CD4-positive, alpha-beta T cell treated with Interleukin-4 for 4 hours (primary cell): ENCODE data around the gene PARP6.

Experiments used
- DNase-seq: peaks from one replicate; pipeline ENCODE4 v3.0.0-alpha.2; 2020

PARP6 gene, protein sequence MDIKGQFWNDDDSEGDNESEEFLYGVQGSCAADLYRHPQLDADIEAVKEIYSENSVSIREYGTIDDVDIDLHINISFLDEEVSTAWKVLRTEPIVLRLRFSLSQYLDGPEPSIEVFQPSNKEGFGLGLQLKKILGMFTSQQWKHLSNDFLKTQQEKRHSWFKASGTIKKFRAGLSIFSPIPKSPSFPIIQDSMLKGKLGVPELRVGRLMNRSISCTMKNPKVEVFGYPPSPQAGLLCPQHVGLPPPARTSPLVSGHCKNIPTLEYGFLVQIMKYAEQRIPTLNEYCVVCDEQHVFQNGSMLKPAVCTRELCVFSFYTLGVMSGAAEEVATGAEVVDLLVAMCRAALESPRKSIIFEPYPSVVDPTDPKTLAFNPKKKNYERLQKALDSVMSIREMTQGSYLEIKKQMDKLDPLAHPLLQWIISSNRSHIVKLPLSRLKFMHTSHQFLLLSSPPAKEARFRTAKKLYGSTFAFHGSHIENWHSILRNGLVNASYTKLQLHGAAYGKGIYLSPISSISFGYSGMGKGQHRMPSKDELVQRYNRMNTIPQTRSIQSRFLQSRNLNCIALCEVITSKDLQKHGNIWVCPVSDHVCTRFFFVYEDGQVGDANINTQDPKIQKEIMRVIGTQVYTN

DNA sequence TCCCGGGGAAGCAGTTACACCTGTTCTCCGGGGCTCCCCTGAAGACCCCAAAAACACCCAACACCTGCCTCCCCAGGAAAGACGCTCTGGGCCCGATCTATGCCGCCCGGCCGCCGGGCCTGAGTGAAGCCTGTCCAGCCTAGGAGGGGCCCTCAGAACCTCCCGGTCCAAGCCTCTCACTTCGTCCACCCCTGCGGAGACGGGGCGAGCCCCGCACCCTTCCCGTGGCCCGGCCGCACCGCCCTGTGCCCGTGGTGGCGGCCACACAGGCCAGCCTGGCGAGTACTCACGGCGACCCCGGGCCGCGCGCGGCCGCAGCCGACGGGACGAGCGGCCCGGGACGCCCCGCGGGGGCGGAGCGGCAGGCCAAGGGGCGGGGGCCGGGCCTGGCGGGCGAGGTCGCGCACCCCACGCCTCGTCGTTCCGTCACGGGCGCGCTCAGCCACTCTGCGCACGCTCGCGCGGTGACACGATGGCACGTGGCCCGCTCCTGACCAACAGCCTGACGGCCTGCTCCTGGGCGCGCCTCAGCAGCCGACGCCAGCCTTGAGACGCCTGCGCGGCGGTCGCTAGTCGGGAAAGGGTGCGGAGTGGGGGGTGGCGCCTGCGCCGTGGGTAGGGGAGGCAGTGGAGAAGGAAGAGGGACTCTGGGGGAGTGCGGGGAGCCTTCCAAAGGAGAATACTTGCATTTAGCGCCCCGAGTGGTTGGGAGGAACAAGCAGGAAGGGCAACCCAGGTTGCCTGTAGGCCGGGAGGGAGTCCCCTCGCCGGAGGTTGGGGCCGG lies at the start of gene PARP6:
Gene PARP6 (minus strand): TSS at position 342 of the 784 bp plus-strand sequence. CDS start 5,077 bp downstream, outside the sequence.
- peak; percentile 100 for DNase-seq

DNA sequence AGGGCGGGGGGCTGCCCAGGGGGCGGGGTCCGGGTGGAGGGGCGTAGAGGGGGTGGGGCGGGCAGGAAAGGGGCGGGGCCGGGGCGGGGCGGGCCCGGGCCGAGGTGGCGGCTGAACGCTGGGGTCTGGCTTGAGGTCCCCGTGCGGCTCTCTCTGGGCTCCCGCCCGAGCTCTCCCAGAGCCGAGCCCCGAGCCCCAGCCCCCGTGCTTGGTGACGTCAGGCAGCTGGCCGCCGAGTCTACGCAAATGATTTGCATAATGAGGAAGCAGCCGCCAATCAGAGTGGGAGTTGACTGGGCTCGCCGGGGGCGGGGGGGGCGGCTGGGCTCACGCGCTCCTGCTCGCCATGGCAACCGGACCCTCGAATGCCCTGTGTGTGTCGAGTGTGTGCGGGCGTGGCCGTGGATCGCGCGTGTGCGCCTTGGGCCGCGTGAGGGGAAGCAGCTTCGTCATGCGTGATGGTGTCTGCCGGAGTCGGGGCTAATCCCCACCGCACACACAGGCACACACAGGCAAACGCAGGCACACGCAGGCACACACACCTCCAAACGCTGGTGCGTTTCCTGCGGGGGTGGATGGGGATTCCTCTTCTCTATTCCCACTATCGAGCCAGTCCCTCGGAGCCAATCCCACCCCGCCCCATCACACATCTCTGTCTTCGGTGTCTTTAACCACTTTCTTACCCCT lies 47.8 kb upstream of the PARP6 start, which contains the start of gene CELF6:
Gene CELF6 (minus strand): TSS at position 173 of the 687 bp plus-strand sequence. CDS start 283 bp downstream, outside the sequence.
- peak; percentile 78 for DNase-seq

DNA sequence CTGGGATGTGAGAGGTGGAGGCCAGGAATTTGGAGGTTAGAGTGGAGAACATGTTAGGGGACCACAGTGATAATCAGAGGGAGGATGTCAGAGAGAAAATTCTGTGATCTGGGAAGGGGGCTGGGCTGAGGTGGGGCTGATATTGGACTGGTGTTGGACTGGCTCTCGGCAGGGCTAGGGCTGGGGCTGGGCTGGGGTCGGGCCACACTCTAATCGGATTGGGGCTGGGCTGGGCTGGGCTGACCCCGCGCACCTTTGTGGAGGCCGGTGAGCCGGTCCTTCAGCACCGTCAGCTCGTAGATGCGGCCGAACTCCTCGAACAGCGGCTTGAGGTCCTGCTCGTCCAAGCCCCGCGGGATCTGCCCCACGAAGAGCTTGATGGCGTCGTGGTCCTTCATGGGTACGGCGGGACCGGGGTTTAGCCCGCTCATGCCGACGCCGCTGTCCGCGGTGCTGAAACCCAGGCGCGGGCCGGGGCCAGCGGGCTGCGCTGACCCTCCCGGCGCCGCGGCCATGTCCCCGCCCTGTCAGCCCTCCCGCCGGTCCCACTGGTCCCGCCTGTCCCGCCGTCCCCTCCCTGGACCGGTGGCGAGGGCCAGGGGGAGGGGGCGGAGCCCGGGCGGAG lies 47.1 kb upstream of the PARP6 start:
- peak; percentile 23 for DNase-seq

DNA sequence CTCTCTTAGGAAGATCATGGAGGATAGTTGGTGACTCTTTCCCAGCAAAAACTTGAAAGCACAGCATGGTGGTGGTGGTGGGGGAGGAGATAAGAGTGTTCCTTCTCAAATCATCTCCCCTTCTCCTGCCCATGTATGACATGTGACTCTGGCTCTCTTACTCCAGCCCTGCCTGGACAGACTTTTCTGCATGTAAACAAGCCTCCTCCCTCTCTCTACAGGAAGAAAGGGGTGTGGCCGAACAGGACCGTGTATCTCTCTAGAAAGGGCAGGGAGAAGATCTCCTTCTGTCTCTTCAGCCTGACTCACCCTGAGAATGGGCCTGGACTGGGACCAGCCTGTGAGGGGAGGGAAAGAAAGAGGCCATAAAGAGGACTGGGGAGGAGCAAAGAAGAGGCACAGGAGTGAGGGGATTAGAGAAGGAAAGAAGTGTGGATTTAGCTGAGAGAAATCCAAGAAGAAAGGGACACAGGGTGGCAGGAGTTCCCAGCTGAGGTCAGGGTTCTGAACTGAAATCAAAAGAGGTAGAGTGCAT lies 46.1 kb upstream of the PARP6 start:
- DNase-seq: no peak

DNA sequence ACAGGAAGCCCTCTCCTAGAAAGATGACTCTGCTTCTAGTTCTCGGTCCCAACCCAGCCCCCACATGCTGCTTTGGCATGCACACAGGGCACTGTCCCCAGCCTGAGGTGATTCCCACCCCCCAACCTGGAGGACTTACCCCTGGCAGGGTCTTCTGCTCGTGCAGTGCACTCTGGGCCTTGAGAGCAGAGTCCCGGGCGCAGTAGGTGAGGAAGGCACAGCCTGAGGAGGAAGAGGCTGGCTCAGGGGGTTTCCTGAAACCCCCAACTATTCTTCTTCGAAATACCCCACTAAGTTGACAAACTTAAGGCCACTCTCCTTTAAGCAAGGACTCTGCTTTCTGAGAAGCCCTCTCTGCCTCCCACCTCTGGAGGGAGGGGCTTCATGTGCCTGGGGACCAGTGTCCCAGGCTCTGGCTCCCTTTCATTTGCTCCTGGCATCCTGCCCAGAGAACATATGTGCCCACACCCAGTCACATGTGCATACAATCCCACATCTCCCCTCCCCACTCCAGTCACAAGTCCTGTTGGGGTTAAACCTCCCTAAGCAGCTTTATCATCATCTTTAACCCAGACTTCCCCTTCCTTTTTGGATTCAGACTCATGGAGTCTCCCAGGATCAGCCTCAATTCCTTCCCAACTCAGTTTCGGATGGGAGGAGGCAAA lies 43.5 kb upstream of the PARP6 start:
- DNase-seq: no peak

DNA sequence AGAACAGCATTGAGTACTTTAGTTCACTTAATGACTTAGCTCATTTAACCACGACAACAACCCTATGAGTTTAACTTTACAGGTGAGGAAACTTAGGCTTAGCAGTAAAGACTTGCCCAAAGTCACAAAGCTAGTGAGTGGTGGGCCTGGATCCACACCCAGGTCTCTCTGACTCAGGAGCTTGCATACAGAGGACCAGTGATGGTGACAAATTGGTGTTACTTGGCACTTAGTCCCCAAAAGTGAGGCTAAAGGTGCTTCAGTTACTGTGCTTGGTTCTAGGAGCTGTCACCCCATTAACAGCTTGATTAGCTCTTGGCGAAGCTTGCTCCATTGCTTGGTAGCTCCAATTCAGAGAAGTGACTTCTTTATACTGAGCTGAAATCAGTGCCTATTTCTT lies 41.5 kb upstream of the PARP6 start:
- no peak for DNase-seq

DNA sequence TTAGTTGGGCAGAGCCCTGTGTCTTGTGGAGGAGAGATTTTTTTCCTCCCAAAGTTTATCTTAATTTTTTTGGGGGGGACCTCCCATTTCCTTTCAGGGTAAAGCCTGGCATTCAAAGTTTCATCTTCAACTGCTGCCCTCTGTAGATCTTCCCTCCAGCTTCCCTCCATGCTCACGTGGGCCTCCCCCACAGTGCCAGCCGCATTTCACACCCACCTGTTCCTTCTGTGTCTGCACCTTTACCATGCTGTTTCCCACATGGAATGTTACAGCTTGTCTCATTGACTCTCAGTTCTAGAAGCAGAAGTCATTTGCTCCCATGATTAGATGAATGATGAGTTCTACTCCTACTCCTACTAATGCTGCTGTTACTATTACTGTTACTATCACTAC lies 41.1 kb upstream of the PARP6 start:
- DNase-seq: no peak

DNA sequence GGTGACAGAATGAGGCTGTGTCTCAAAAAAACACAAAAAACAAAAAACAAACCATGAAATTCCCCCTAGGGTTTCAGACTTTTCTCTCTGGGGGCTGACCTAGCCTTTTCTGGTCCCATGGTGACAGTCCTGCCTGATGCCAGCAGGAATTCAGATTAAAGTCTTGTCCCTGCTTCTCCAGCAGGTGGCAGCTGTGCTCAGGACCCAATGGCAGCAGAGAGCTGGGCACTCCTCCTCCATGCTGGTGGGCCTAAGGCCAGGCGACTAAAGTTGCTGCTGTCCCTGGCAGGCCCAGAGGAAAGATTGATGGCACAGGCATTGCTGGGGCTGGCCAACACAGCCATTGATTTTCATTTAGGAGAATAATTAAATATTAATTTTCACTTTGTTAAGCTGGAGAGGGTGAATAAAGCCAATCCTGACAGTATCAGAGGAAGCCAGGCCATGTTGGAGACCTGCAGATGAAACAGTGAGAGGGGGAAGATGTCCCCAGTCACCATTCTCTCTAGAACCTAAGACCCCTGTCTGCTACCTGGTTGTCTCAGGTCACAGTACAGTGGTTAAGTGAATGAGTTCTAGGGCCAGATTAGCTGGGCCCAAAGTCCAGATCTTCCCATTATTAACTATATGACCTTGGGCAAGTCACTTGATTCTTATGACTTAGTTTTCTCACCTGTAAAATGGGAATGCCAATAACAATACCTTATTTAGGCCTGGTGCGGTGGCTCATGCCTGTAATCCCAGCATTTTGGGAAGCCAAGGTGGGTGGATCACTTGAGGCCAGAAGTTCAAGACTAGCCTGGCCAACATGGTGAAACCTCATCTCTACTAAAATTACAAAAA lies 40.5 kb upstream of the PARP6 start:
- DNase-seq: peak; percentile 57

DNA sequence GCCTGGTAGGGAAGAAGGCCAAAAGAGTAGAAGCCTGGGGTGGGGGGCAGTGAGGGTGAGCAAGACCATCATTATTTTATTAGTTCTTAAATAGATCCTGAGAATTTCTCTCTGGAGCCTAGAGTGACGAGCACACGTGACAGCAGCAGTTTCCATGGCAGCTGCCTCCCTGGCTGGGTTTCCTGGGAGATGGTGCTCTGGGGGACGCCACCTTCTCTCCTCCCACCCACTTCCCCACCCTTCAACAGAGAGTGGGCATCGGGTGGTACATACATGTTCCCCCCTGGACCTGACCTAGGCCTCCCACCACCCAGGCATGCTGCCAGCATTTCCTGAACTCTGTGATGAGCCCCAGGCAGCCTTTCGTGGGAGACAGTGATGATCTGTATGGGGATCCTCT lies 34.7 kb upstream of the PARP6 start:
- DNase-seq: no peak

DNA sequence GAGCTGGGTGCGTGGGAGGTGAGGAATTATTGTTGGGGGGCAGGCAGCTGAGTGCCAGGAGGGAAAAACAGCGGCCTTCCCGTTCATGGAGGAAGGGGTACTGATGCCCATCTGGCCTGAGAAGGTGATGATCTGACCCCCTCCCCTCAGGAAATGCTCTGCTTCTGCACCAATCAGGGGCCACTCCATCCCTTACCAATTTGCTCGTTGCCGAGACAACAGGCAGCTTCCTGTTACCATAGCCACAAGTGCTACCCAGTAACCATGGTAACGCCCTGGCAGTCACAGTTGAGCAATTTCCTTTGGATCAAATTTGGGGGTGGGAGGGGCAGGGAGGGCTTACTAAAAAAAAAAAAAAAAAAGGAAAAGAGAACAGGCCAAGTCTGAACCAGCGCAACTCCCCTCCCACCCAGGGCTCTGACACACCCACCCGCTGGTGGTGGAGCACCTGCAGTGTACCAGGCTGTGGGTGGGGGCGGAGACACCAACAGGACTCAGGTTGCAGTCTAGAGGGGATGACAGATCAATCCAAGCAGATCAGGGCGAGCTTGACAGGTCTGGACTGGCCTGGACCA lies 33.9 kb upstream of the PARP6 start:
- DNase-seq: peak; percentile 82

DNA sequence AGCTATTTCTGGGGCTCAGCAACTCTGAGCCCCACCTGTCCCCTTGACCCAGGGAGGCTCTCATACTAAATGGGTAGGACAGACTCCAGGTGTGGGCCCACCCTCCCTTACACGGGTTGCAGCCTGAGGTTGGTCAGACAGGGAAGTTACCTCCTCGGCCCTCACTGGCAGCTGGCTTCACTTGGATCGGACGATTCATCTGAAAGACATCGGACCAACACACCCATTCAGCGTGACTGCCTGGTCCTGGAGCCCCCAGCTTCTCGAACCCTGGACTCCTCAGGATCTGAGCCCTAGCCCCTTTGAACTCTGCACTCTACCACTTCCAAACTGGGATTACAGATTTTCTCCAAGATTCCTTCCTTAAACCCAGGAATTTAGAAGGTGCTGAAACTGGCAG lies 32.2 kb upstream of the PARP6 start:
- DNase-seq: no peak

DNA sequence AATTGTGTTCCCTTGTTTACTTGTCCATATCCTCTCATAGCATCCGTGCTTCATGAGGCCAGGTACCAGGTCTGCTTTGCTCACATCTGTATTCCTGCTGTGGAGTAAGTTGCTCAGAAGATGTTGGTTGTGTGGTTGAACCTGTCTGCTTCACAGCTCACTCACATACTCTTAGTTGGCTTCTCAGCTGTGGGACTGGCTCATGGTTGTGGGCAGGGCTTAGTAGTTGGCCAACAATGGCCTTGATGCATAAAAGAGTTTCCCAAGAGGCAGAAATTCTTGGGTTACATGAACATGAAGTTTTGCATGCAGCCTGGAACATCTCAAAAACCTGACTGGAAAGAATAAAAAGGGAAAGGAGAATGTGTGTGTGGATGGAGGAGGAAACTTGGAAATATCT lies 30.6 kb upstream of the PARP6 start:
- no peak for DNase-seq

DNA sequence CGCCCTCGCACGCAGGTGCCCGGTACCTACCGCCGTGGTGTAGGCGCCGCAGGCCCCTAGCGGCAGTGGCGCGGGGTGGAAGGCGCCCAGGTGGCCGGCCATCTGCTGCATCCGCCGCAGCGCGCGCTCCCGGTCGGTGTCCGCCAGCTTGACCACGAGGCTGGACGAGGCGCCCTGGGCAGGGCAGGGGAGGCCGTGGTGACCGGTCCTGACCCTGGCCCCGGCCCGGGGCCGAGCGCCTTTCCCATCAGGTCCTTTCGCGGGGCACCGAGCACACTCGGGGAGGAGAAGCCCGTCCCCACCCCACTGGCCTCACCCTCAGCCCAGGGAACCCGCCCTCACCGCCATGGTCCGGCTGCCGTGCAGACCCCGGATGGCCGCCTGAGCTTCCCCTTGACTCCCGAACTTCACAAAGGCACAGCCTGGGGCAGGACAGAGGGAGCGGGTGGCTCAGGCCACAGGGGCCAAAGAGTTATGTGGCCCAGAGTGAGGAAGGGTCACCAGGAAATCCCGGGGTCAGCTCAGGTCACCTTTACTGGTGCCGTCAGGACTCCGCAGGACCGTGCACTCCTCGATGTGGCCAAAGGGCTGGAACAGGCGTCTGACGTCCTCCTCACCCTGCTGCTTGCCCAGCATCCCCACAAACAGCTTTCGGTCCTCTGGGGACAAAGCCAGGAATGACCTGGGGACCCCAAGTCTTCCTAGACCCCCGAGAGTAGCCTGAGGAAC lies 17.4 kb upstream of the PARP6 start:
- DNase-seq: no peak

DNA sequence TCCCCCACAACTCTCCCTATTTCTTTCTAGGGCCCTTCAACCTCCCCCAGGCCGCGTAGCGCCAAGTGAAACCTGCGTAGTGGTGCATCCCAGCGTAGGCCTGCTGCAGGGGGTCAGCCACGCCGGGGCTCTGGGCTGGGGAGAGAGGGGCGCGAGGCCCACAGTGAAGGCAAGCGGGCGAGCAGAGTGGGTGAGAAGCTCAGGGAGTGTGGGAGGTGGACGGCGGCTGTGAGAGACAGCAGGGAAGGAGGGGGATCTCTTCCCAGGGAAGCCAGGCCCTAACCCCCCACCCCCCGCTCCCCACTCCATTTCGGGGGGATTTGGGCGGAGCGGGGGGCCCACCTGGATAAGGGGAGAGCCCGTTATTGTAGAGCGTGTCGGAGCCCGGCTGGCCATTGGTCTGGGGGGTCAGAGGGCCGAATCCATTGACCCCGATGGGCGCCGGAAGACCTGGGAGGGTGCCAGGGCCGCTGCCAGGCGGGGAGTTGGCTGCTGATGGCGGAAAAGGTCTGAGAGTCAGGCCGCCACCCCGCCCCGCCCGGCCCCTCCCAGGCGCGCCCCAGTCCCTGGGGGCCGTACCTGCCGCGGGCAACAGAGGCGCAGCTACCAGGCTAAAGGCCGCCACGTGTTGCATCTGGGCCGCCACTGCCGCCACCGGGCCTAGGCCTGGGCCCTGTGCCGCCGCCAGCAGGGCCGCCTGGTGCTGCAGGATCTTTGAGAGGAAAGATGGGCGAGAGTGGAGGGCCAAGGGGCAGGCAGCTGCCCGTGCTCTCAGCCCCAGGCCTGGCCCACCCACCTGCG lies 16.6 kb upstream of the PARP6 start:
- DNase-seq: no peak

DNA sequence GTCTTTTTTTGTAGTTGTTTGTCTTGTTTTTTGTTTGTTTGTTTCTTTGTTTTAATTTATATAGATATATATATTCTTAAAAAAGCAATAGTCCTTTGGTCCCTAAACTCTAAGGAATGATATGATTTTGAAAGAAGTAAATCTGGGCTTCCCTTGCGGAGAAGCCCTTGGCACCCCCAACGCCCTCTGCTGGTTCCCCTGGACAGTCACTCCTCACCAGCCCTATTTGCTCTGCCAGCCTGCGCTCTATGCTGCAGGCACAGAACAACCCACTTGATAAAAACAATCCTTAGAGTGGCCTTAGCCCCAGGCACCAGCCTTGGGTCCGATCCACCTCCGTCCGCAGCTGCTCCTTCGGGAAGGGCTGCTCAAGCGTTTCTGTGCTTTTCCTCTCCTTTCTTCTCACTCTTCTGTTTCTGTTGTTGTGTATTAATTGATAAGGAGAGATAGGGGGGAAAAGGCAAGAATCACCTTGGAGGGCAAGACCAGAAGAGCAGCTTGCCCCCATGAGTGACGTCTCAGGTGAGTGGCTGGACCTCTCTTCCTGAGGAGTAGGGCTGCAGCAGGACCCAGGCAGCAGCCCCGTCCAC lies 13.7 kb upstream of the PARP6 start:
- peak; percentile 40 for DNase-seq

DNA sequence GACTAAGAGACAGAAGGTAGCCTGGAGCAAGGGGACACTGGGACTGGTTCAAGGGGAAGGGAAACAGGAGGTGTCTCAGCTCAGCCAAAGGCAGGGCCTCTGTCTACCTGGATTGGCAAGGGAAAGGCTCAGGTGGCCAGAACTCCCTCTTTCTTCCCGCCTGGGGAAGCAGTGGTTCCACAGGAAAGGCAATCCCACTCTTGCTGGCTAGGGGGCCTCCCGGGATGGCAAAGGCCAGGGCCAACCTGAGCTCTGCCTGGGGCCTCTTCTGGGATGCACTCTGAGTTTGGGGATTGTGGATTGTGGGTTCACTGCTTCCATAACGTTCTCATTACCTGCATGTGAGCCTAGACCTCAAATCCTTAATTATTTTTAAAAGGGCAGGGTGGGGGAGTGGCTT lies 13.0 kb upstream of the PARP6 start:
- no peak for DNase-seq

DNA sequence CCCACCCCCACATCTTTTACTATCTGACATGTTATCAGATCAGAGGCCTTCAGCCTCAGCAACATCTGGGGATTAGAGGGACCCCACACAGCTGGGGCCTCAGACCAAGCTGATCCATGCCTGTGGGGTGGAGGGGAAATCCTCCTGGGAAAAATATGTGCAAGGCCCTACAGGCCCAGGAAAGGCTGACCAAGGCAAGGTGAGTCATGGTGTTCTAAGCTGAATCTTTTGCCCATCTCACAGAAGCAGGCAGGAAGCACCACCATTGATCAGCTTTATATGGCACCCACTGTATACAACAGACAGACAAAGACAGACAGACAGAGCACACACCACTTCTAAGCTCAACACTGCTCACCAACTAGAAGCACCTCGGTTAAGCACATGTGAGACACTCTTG lies 12.4 kb upstream of the PARP6 start:
- DNase-seq: no peak

DNA sequence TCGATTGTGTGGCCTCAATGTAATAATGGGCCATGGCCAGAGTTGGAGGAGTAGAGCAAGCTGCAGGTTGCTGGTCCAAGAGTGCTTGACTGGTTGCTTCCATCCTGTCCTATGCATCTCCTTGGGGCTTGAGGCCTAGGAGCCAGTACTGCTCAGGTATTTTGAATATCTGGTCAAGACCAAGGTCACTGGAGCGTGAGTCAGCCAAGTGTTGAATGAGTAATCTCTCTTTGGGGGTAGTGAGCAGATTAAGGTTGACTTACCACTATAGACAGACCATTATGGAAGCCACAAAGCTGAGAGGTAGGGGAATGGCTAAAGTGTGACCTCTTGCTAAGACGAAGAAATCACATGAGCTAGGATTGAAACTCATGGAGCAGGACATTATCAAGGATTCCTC lies 9.4 kb upstream of the PARP6 start:
- DNase-seq: no peak
